ENCODE results near the gene ZNF544.

The ZNF544 gene

GRCh38 chr19:58296104-58296503 is 67.4 kb downstream of the ZNF544 start:
- Histone ChIP-seq H3K27ac (ENCODE audit: low read depth, low read length) (no peak overlapping the region), H3K27me3 (ENCODE audit: insufficient read depth, low read length) (no peaks in the 10 kb centered on the region), H4K8ac (ENCODE audit: low read depth, low read length) (no peak overlapping the region), H2AFZ (ENCODE audit: insufficient read depth, low read length, poor library complexity) (no peak overlapping the region), H3K4me3 (ENCODE audit: low read depth, low read length) (no peak overlapping the region), H3K4ac (ENCODE audit: low read depth, low read length) (no peak overlapping the region), H3K79me1 (ENCODE audit: low read length) (no peaks in the 10 kb centered on the region), H2BK120ac (ENCODE audit: insufficient read depth, low read length, poor library complexity) (no peak overlapping the region), H4K12ac (ENCODE audit: low read depth, low read length) (no peak overlapping the region), H3K4me2 (ENCODE audit: low read length) (no peak overlapping the region), H3K4me1 (ENCODE audit: control insufficient read depth in 1 of 2, insufficient read depth in 2 of 2, low read length in 2 of 2) (no peaks in the 10 kb centered on the region), H3K36me3 (ENCODE audit: control insufficient read depth in 1 of 2, insufficient read depth in 2 of 2, low read length in 2 of 2) (peaks cover 58 to 72% of the 10 kb centered on the region in 2 experiments), H3K9me3 (ENCODE audit: insufficient read depth, low read depth, low read length) (peaks cover 6% of the 10 kb centered on the region), H3K18ac (ENCODE audit: low read length) (no peak overlapping the region), H3K23ac (ENCODE audit: low read length) (no peak overlapping the region), H2AK5ac (ENCODE audit: low read length) (no peak overlapping the region), H3K79me2 (ENCODE audit: control insufficient read depth, insufficient read depth, low read length, poor library complexity) (no peaks in the 10 kb centered on the region), H2BK12ac (ENCODE audit: low read length) (no peak overlapping the region), H3K14ac (ENCODE audit: low read length) (no peak overlapping the region), H2BK5ac (ENCODE audit: low read depth, low read length, poor library complexity) (no peak overlapping the region), H3K9ac (ENCODE audit: low read length) (no peak overlapping the region), H4K91ac (ENCODE audit: low read depth, low read length) (no peak overlapping the region)
- no CpG with 5 or more reads among the region's 7 CpGs for WGBS (ENCODE audit: extremely low coverage, insufficient coverage, insufficient read length)
- peak in 1 of 2 donors; percentile 28 for DNase-seq

DNA sequence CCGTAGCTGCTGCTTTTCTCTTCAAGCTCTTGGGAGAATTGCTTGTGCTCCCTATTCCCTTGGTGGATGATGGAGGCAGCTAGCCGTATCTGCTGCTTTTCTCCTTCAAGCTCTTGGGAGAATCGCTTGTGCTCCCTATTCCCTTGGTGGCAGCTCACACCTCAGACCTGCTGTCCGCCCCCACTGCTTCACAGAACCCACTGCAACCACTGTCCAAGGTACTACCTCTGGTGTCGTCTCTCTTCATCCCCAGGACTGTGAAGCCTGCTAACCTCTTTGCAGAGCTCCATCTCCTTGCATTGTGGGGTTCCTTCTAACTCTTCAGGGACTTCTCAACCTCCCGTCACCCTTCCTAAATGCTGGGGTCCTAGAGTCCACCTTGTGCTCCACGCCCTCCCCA is 71.9 kb downstream of the ZNF544 start:
- Histone ChIP-seq H3K79me2 (ENCODE audit: control insufficient read depth, insufficient read depth, low read length, poor library complexity) (peaks cover 3% of the 10 kb centered on the region), H4K91ac (ENCODE audit: low read depth, low read length) (no peak overlapping the region), H3K4ac (ENCODE audit: low read depth, low read length) (no peak overlapping the region), H4K12ac (ENCODE audit: low read depth, low read length) (no peak overlapping the region), H3K36me3 (ENCODE audit: control insufficient read depth in 1 of 2, insufficient read depth in 2 of 2, low read length in 2 of 2) (peaks cover 31 to 37% of the 10 kb centered on the region in 2 experiments), H3K79me1 (ENCODE audit: low read length) (peaks cover 3% of the 10 kb centered on the region), H3K4me2 (ENCODE audit: low read length) (no peak overlapping the region), H3K4me3 (ENCODE audit: low read depth, low read length) (no peak overlapping the region), H3K9me3 (ENCODE audit: insufficient read depth, low read depth, low read length) (peaks cover 1% of the 10 kb centered on the region), H3K23ac (ENCODE audit: low read length) (no peak overlapping the region), H3K4me1 (ENCODE audit: control insufficient read depth in 1 of 2, insufficient read depth in 2 of 2, low read length in 2 of 2) (peaks cover 0 to 2% of the 10 kb centered on the region in 2 experiments), H2AFZ (ENCODE audit: insufficient read depth, low read length, poor library complexity) (no peak overlapping the region), H3K27ac (ENCODE audit: low read depth, low read length) (no peak overlapping the region), H3K14ac (ENCODE audit: low read length) (no peak overlapping the region), H2BK12ac (ENCODE audit: low read length) (no peak overlapping the region), H3K27me3 (ENCODE audit: insufficient read depth, low read length) (no peaks in the 10 kb centered on the region), H4K8ac (ENCODE audit: low read depth, low read length) (no peak overlapping the region), H2BK120ac (ENCODE audit: insufficient read depth, low read length, poor library complexity) (no peak overlapping the region), H2BK5ac (ENCODE audit: low read depth, low read length, poor library complexity) (no peak overlapping the region), H3K18ac (ENCODE audit: low read length) (no peak overlapping the region), H3K9ac (ENCODE audit: low read length) (no peak overlapping the region), H2AK5ac (ENCODE audit: low read length) (no peak overlapping the region)
- no peak for DNase-seq
- WGBS (ENCODE audit: extremely low coverage, insufficient coverage, insufficient read length), result no CpG with 5 or more reads among the region's 7 CpGs

DNA sequence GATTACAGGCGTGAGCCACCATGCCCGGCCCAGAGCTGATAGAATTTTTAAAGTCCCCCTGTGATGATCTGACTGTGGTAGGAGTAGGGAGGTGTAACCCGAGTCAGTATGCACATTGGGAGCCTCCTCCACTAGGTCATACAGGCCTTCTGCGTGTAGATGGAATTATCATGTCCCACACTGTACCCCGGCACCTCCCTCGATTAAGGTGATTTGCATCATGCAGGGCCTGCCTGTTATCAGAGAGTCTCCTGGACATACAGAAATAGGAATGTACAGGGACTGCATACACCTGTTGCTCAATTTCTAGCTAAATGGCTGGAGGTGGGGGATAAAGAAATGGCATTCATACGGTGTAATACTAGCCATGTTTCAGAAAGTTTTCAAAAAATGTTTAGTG is 75.5 kb downstream of the ZNF544 start:
- no peak overlapping the region for H2BK12ac ChIP-seq (ENCODE audit: low read length)
- peaks cover 3% of the 10 kb centered on the region for H3K79me2 ChIP-seq (ENCODE audit: control insufficient read depth, insufficient read depth, low read length, poor library complexity)
- H3K4me3 ChIP-seq (ENCODE audit: low read depth, low read length), result no peak overlapping the region
- peaks cover 23 to 42% of the 10 kb centered on the region in 2 experiments for H3K36me3 ChIP-seq (ENCODE audit: control insufficient read depth in 1 of 2, insufficient read depth in 2 of 2, low read length in 2 of 2)
- no peak overlapping the region for H4K12ac ChIP-seq (ENCODE audit: low read depth, low read length)
- no peak overlapping the region for H3K27ac ChIP-seq (ENCODE audit: low read depth, low read length)
- no peak overlapping the region for H3K14ac ChIP-seq (ENCODE audit: low read length)
- H3K18ac ChIP-seq (ENCODE audit: low read length), result no peak overlapping the region
- peaks cover 2 to 3% of the 10 kb centered on the region in 2 experiments for H3K4me1 ChIP-seq (ENCODE audit: control insufficient read depth in 1 of 2, insufficient read depth in 2 of 2, low read length in 2 of 2)
- H3K79me1 ChIP-seq (ENCODE audit: low read length), result peaks cover 3% of the 10 kb centered on the region
- no CpG with 5 or more reads among the region's 7 CpGs for WGBS (ENCODE audit: extremely low coverage, insufficient coverage, insufficient read length)
- no peak overlapping the region for H4K91ac ChIP-seq (ENCODE audit: low read depth, low read length)
- no peak for DNase-seq
- no peak overlapping the region for H3K4me2 ChIP-seq (ENCODE audit: low read length)
- H3K23ac ChIP-seq (ENCODE audit: low read length), result no peak overlapping the region
- no peaks in the 10 kb centered on the region for H3K27me3 ChIP-seq (ENCODE audit: insufficient read depth, low read length)
- H4K8ac ChIP-seq (ENCODE audit: low read depth, low read length), result no peak overlapping the region
- no peak overlapping the region for H3K4ac ChIP-seq (ENCODE audit: low read depth, low read length)
- peaks cover 4% of the 10 kb centered on the region for H3K9me3 ChIP-seq (ENCODE audit: insufficient read depth, low read depth, low read length)
- no peak overlapping the region for H2BK5ac ChIP-seq (ENCODE audit: low read depth, low read length, poor library complexity)
- H2AFZ ChIP-seq (ENCODE audit: insufficient read depth, low read length, poor library complexity), result no peak overlapping the region
- H3K9ac ChIP-seq (ENCODE audit: low read length), result no peak overlapping the region
- no peak overlapping the region for H2AK5ac ChIP-seq (ENCODE audit: low read length)
- no peak overlapping the region for H2BK120ac ChIP-seq (ENCODE audit: insufficient read depth, low read length, poor library complexity)

GRCh38 chr19:58304748-58305064 is 76.0 kb downstream of the ZNF544 start:
- Histone ChIP-seq H3K14ac (ENCODE audit: low read length) (no peak overlapping the region), H3K4me2 (ENCODE audit: low read length) (peak overlapping the region; percentile 52), H4K8ac (ENCODE audit: low read depth, low read length) (no peak overlapping the region), H4K12ac (ENCODE audit: low read depth, low read length) (no peak overlapping the region), H2BK5ac (ENCODE audit: low read depth, low read length, poor library complexity) (no peak overlapping the region), H2BK120ac (ENCODE audit: insufficient read depth, low read length, poor library complexity) (no peak overlapping the region), H4K91ac (ENCODE audit: low read depth, low read length) (no peak overlapping the region), H3K4me3 (ENCODE audit: low read depth, low read length) (no peak overlapping the region), H2BK12ac (ENCODE audit: low read length) (no peak overlapping the region), H3K4me1 (ENCODE audit: control insufficient read depth in 1 of 2, insufficient read depth in 2 of 2, low read length in 2 of 2) (peaks cover 2 to 3% of the 10 kb centered on the region in 2 experiments), H2AK5ac (ENCODE audit: low read length) (no peak overlapping the region), H3K79me1 (ENCODE audit: low read length) (peaks cover 3% of the 10 kb centered on the region), H3K4ac (ENCODE audit: low read depth, low read length) (no peak overlapping the region), H3K23ac (ENCODE audit: low read length) (no peak overlapping the region), H3K27me3 (ENCODE audit: insufficient read depth, low read length) (no peaks in the 10 kb centered on the region), H3K9me3 (ENCODE audit: insufficient read depth, low read depth, low read length) (peaks cover 4% of the 10 kb centered on the region), H3K36me3 (ENCODE audit: control insufficient read depth in 1 of 2, insufficient read depth in 2 of 2, low read length in 2 of 2) (peaks cover 21 to 41% of the 10 kb centered on the region in 2 experiments), H2AFZ (ENCODE audit: insufficient read depth, low read length, poor library complexity) (no peak overlapping the region), H3K27ac (ENCODE audit: low read depth, low read length) (no peak overlapping the region), H3K9ac (ENCODE audit: low read length) (no peak overlapping the region), H3K18ac (ENCODE audit: low read length) (no peak overlapping the region), H3K79me2 (ENCODE audit: control insufficient read depth, insufficient read depth, low read length, poor library complexity) (peaks cover 3% of the 10 kb centered on the region)
- WGBS (ENCODE audit: extremely low coverage, insufficient coverage, insufficient read length), result no CpG with 5 or more reads among the region's 7 CpGs
- DNase-seq, result no peak

Measured in trophoblast cell (in vitro differentiated cells and primary cell).